ENCODE results near the gene SCYGR8. TPM values are rescaled to one million over a fixed set of nuclear protein-coding genes. Genes with fewer than 3 reads are reported as not detected.

Gene SCYGR8
- total RNA-seq, 1 experiment from 2014 or later = not detected

Small RNAs within 50 kb of the gene (small RNA-seq; reads per million reads assigned to genes)
- gene RNA5SP121 (0 to 0.02 reads per million in 2 experiments), gene SNRPGP8 (0 reads per million in 2 experiments)

Other genes starting within 250 kb of the SCYGR8 start
- not detected in 2 replicates for gene SCYGR2, start 147.0 kb upstream of the SCYGR8 start, total RNA-seq (2014; rRNA removed; shearing (Covaris generic))
- not detected in 2 replicates for gene SCYGR3, start 131.1 kb upstream of the SCYGR8 start, total RNA-seq (2014; rRNA removed; shearing (Covaris generic))
- 0.10 and 0.14 TPM in 2 replicates for gene SCYGR4, start 128.4 kb upstream of the SCYGR8 start, total RNA-seq (2014; rRNA removed; shearing (Covaris generic))
- not detected in 2 replicates for gene SCYGR5, start 79.1 kb upstream of the SCYGR8 start, total RNA-seq (2014; rRNA removed; shearing (Covaris generic))
- gene SLC19A3, start 27.9 kb upstream of the SCYGR8 start, total RNA-seq (2014; rRNA removed; shearing (Covaris generic)) = 9.7 and 12.3 TPM in 2 replicates
- gene SCYGR6, start 21.1 kb upstream of the SCYGR8 start, total RNA-seq (2014; rRNA removed; shearing (Covaris generic)) = not detected in 2 replicates
- not detected in 2 replicates for gene SCYGR7, start 17.6 kb upstream of the SCYGR8 start, total RNA-seq (2014; rRNA removed; shearing (Covaris generic))
- gene CCL20, start 67.9 kb downstream of the SCYGR8 start, total RNA-seq (2014; rRNA removed; shearing (Covaris generic)) = 7.1 and 10.8 TPM in 2 replicates
- gene DAW1, start 125.7 kb downstream of the SCYGR8 start, total RNA-seq (2014; rRNA removed; shearing (Covaris generic)) = 99.2 and 104 TPM in 2 replicates

All from NCI-H460 (cell line).